Mesenteric fat pad (tissue), 1 donor: ENCODE results near the gene RHOV. TPM values are rescaled to one million over a fixed set of nuclear protein-coding genes. Genes with fewer than 3 reads are reported as not detected.

Experiments
- total RNA-seq: library from RNA; stranded (reverse); fragmentation: NEBNext Ultra II Directional; extraction: Animal tissue kit (Norgen Biotek cat#: 25700); gene quantifications from one replicate; pipeline ENCODE4 v1.2.1, GENCODE V29; 2021
- donor health status: DM: yes; HTN: yes; CAD: no.

The RHOV gene
- total RNA-seq, 1 donor from 2014 or later: not detected

Other genes starting within 250 kb of the RHOV start
- gene RAD51, start 179.1 kb downstream of the RHOV start, total RNA-seq: 0.32 TPM
- 57.0 TPM for gene RMDN3, start 119.0 kb downstream of the RHOV start, total RNA-seq
- gene GCHFR, start 110.2 kb downstream of the RHOV start, total RNA-seq: 17.1 TPM
- gene C15orf62, start 104.3 kb downstream of the RHOV start, total RNA-seq: 0.19 TPM
- 9.8 TPM for gene ZFYVE19, start 67.1 kb downstream of the RHOV start, total RNA-seq
- gene DNAJC17, start 66.8 kb downstream of the RHOV start, total RNA-seq: 25.8 TPM
- not detected for gene PPP1R14D, start 45.5 kb downstream of the RHOV start, total RNA-seq
- 2.7 TPM for gene SPINT1, start 30.2 kb downstream of the RHOV start, total RNA-seq
- 29.3 TPM for gene VPS18, start 20.2 kb upstream of the RHOV start, total RNA-seq
- gene DLL4, start 55.1 kb upstream of the RHOV start, total RNA-seq: 15.2 TPM
- gene CHAC1, start 79.2 kb upstream of the RHOV start, total RNA-seq: 2.4 TPM
- gene INO80, start 242.0 kb upstream of the RHOV start, total RNA-seq: 27.2 TPM